CD14-positive monocyte (primary cell): ENCODE measurements around the gene METTL17. TPM values are rescaled to one million over a fixed set of nuclear protein-coding genes. Genes with fewer than 3 reads are reported as not detected.
"Not testable (repeated sequence)": the region's sequence is repeated elsewhere in the genome, so short reads cannot be mapped to it uniquely, and the experiment has no call there.

Experiments used
- DNase-seq, 3 donors: peaks; one replicate each; pipeline ENCODE4 v3.0.0-alpha.2; 2011 to 2022
- H2AFZ ChIP-seq: 2 replicates; pipeline ENCODE4 v1.6.0; 2012; ENCODE audit warnings: mild to moderate bottlenecking, low read depth, low read length, inconsistent platforms; ENCODE audit not compliant: insufficient read depth, poor library complexity, severe bottlenecking
- H3K27ac ChIP-seq, 2 donors: 1 replicate in 1 of 2; 2 replicates in 1 of 2; pipeline ENCODE4 v1.5.1; 2012 to 2013; ENCODE audit warnings: low read length in 2 of 2, control low read depth in 1 of 2, inconsistent platforms in 1 of 2, low read depth in 1 of 2, mild to moderate bottlenecking in 1 of 2
- H3K27me3 ChIP-seq, 2 donors: one replicate each; pipeline versions ENCODE4 v1.6.0 to v1.6.1; 2011 to 2013; ENCODE audit warnings: low read length in 2 of 2; ENCODE audit not compliant: control insufficient read depth in 2 of 2, insufficient read depth in 2 of 2
- H3K36me3 ChIP-seq, 2 donors: replicated peaks in 1 of 2; 1 replicate in 1 of 2; 2 replicates in 1 of 2; pipeline versions ENCODE4 v1.5.1 to v1.6.1; 2012 to 2013; ENCODE audit warnings: low read length in 2 of 2, control low read depth in 1 of 2, inconsistent platforms in 1 of 2, mild to moderate bottlenecking in 1 of 2; ENCODE audit not compliant: insufficient read depth in 2 of 2, control insufficient read depth in 1 of 2
- H3K4me1 ChIP-seq, 2 donors: 1 replicate in 1 of 2; 2 replicates in 1 of 2; pipeline versions ENCODE4 v1.5.1 to v1.6.1; 2012 to 2013; ENCODE audit warnings: low read length in 2 of 2, control low read depth in 1 of 2, inconsistent platforms in 1 of 2, mild to moderate bottlenecking in 1 of 2, moderate library complexity in 1 of 2; ENCODE audit not compliant: insufficient read depth in 2 of 2, control insufficient read depth in 1 of 2
- H3K4me2 ChIP-seq: replicated peaks from 2 replicates; pipeline ENCODE3; 2012; ENCODE audit warnings: low read length, moderate library complexity, mild to moderate bottlenecking; ENCODE audit not compliant: poor library complexity, severe bottlenecking; ENCODE audit errors: extremely low read depth
- H3K4me3 ChIP-seq, 3 experiments: fragments of 200-600 bp in 1 of 3; sonication (generic) in 1 of 3; replicated peaks in 1 of 3; 1 replicate in 2 of 3; 2 replicates in 1 of 3; pipeline ENCODE4 v1.5.1; 2011 to 2013; ENCODE audit warnings: low read length in 3 of 3, mild to moderate bottlenecking in 3 of 3, control low read depth in 2 of 3, low read depth in 2 of 3, inconsistent platforms in 1 of 3, moderate library complexity in 1 of 3
- H3K79me2 ChIP-seq: 2 replicates; pipeline ENCODE4 v1.6.0; 2012; ENCODE audit warnings: mild to moderate bottlenecking, control low read depth, inconsistent platforms, low read length, moderate library complexity; ENCODE audit not compliant: insufficient read depth
- H3K9ac ChIP-seq: 2 replicates; pipeline ENCODE4 v1.6.0; 2017; ENCODE audit warnings: low read length, mild to moderate bottlenecking; ENCODE audit not compliant: insufficient read depth, poor library complexity, severe bottlenecking
- H3K9me3 ChIP-seq, 2 donors: replicated peaks in 1 of 2; 1 replicate in 1 of 2; 2 replicates in 1 of 2; pipeline versions ENCODE4 v1.5.1 to v1.6.1; 2012 to 2013; ENCODE audit warnings: low read length in 2 of 2, control low read depth in 1 of 2; ENCODE audit not compliant: control insufficient read depth in 1 of 2, insufficient read depth in 1 of 2
- H4K20me1 ChIP-seq: 2 replicates; pipeline ENCODE4 v1.6.0; 2012; ENCODE audit warnings: mild to moderate bottlenecking, low read length, control low read depth, moderate library complexity; ENCODE audit not compliant: insufficient read depth
- H3K27ac Mint-ChIP-seq, 7 donors: one replicate each; pipeline ENCODE4 v1.8.0; 2020; ENCODE audit warnings: mild to moderate bottlenecking in 7 of 7, mixed read lengths in 7 of 7, moderate library complexity in 6 of 7, inconsistent platforms in 2 of 7
- H3K27me3 Mint-ChIP-seq, 3 donors: one replicate each; pipeline ENCODE4 v1.8.0; 2021 to 2022; ENCODE audit warnings: low read depth in 3 of 3, mild to moderate bottlenecking in 3 of 3, mixed read lengths in 3 of 3, moderate library complexity in 3 of 3, inconsistent platforms in 1 of 3
- H3K36me3 Mint-ChIP-seq, 2 donors: one replicate each; pipeline ENCODE4 v1.8.0; 2020; ENCODE audit warnings: mixed read lengths in 2 of 2, inconsistent platforms in 1 of 2, mild to moderate bottlenecking in 1 of 2
- H3K4me1 Mint-ChIP-seq: one replicate; pipeline ENCODE4 v1.8.0; 2020; ENCODE audit warnings: mild to moderate bottlenecking, mixed read lengths
- H3K4me3 Mint-ChIP-seq, 2 donors: one replicate each; pipeline ENCODE4 v1.8.0; 2020; ENCODE audit warnings: mild to moderate bottlenecking in 2 of 2, mixed read lengths in 2 of 2, moderate library complexity in 1 of 2
- H3K9me3 Mint-ChIP-seq, 7 donors: one replicate each; pipeline ENCODE4 v1.8.0; 2020 to 2022; ENCODE audit warnings: mixed read lengths in 7 of 7, mild to moderate bottlenecking in 6 of 7, moderate library complexity in 6 of 7, inconsistent platforms in 2 of 7
- CTCF ChIP-seq: fragments of 200-600 bp; IDR thresholded peaks from one replicate; pipeline ENCODE4 v1.8.0; 2022; ENCODE audit warnings: antibody characterized with exemption, mild to moderate bottlenecking
- WGBS: methylation state at CpG from one replicate; pipeline ENCODE4 v1.1.5; 2013; ENCODE audit warnings: missing lambda C conversion rate; ENCODE audit not compliant: insufficient coverage; 5-methylcytosine and 5-hydroxymethylcytosine counted together
- intact Hi-C, 2 donors: fragments of 100-400 bp; cut with micrococcal nuclease; formaldehyde crosslinking; loops; one replicate each; pipeline versions ENCODE4 v1.15.0 to v1.15.1; 2023
- polyA plus RNA-seq, 3 donors: library from polyadenylated mRNA; depleted of rRNA in 1 of 3; unstranded in 2 of 3; stranded (reverse) in 1 of 3; fragments of 300-500 nt in 2 of 3; fragments of >200 nt in 1 of 3; fragmentation: Illumina TruSeq in 2 of 3; gene quantifications; 1 replicate in 2 of 3; 2 replicates in 1 of 3; pipeline ENCODE4 v1.2.3, GENCODE V29; 2012 to 2021

METTL17 gene
- polyA plus RNA-seq, 3 donors, result 20.1 to 137 (median 21.1) TPM

DNA sequence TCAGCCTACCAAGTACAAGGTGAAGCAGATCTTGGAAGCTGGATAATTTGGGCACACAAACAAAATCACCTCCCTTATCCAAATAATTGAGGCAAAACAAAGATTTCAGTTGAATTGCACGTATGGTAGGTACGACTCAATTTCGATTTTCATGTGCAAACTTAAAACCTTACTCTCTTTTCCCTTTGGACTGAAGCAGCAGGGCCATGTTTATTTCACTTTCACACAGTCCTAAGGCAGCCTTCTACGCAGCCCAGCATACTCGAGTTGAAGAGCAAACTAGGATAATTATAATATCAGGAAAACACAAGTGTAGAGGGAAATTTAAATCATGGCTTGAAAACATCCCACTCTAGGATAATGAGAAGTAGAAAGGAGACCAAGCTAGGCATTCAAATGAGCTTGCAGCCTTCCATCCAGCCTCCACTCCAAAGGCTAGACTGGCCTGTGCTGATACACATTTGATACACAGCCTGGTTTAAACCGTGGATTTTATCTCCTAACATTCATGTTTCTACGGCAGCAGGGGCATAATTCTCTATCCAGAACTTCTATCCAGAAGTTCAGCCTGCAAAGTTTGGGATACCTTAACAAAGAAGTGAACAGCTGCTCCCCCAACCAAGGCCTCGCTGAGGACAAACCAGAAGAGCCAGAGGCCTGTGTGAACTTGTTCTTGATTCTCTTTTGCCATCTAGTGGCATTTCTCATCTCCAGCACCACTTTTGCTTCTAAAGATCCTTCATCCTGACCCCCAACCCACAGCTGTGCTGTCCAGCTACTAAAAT, 50.0 kb downstream of the METTL17 start:
- Mint-ChIP-seq H3K27me3 (peaks cover 6 to 11% (median 10%) of the 10 kb centered on the region in 3 donors), H3K4me3 (no peak overlapping the region), H3K36me3 (no peaks in the 10 kb centered on the region), H3K27ac (no peak overlapping the region), H3K9me3 (peaks cover 0 to 2% (median 0%) of the 10 kb centered on the region in 7 donors), H3K4me1 (peaks cover 13% of the 10 kb centered on the region)
- H3K4me2 ChIP-seq, result no peak overlapping the region
- peak; percentile 19 for TF ChIP-seq CTCF
- H3K27ac ChIP-seq, result no peak overlapping the region
- H3K79me2 ChIP-seq, result no peaks in the 10 kb centered on the region
- no peak overlapping the region for H2AFZ ChIP-seq
- no peaks in the 10 kb centered on the region for H3K4me1 ChIP-seq
- intact Hi-C loops, result no loop called here
- no peaks in the 10 kb centered on the region for H3K9me3 ChIP-seq
- no peaks in the 10 kb centered on the region for H3K36me3 ChIP-seq
- H4K20me1 ChIP-seq, result no peaks in the 10 kb centered on the region
- WGBS, result 92% methylated on average over 4 of the region's 8 CpGs
- DNase-seq, result peak in 2 of 3 donors; percentile 41 to 52
- no peak overlapping the region for H3K9ac ChIP-seq
- H3K4me3 ChIP-seq, result no peak overlapping the region
- H3K27me3 ChIP-seq, result peaks cover 0 to 21% of the 10 kb centered on the region in 2 donors

GRCh38 chr14:21040370-21040925, 50.7 kb downstream of the METTL17 start:
- H4K20me1 ChIP-seq, result no peaks in the 10 kb centered on the region
- H3K9me3 ChIP-seq, result no peaks in the 10 kb centered on the region
- no peak overlapping the region for H3K27ac Mint-ChIP-seq
- H3K9me3 Mint-ChIP-seq, result no peaks in the 10 kb centered on the region
- no peaks in the 10 kb centered on the region for H3K4me1 ChIP-seq
- no peak overlapping the region for H3K27ac ChIP-seq
- H3K4me1 Mint-ChIP-seq, result peaks cover 13% of the 10 kb centered on the region
- H3K27me3 ChIP-seq, result peaks cover 2 to 28% of the 10 kb centered on the region in 2 donors
- no peak for TF ChIP-seq CTCF
- H2AFZ ChIP-seq, result no peak overlapping the region
- intact Hi-C loops, result no loop called here
- H3K4me2 ChIP-seq, result no peak overlapping the region
- H3K27me3 Mint-ChIP-seq, result peaks cover 6 to 12% (median 11%) of the 10 kb centered on the region in 3 donors
- no peak overlapping the region for H3K4me3 ChIP-seq
- 71% methylated on average over 3 of the region's 8 CpGs for WGBS
- H3K36me3 ChIP-seq, result no peaks in the 10 kb centered on the region
- H3K4me3 Mint-ChIP-seq, result no peak overlapping the region
- H3K9ac ChIP-seq, result no peak overlapping the region
- no peak for DNase-seq
- no peaks in the 10 kb centered on the region for H3K36me3 Mint-ChIP-seq
- H3K79me2 ChIP-seq, result no peaks in the 10 kb centered on the region

- H3K4me3 ChIP-seq, H3K9me3 ChIP-seq, H3K79me2 ChIP-seq, H3K9ac ChIP-seq, H3K4me1 ChIP-seq, H3K36me3 ChIP-seq, H3K27ac Mint-ChIP-seq, H3K9me3 Mint-ChIP-seq, H3K36me3 Mint-ChIP-seq, H3K4me3 Mint-ChIP-seq, DNase-seq, intact Hi-C loops, H2AFZ ChIP-seq, H3K27ac ChIP-seq, H4K20me1 ChIP-seq, H3K4me2 ChIP-seq: not testable (repeated sequence)
- Mint-ChIP-seq H3K4me1 (peaks cover 13% of the 10 kb centered on the region), H3K27me3 (peaks cover 6 to 12% (median 11%) of the 10 kb centered on the region in 3 donors)
- H3K27me3 ChIP-seq, result peaks cover 2 to 31% of the 10 kb centered on the region in 2 donors
- WGBS, result 86% methylated on average over 3 of the region's 3 CpGs
Observed at GRCh38 chr14:21040941-21041340, 51.2 kb downstream of the METTL17 start.
